GM21737 (cell line): ENCODE results near the gene HSDL1.

ENCODE experiments used
- ATAC-seq: cut with Tn5 transposase; IDR thresholded peaks from one replicate; pipeline ENCODE4 v1.9.1; 2021; ENCODE audit warnings: mild to moderate bottlenecking, moderate library complexity; ENCODE audit not compliant: unreplicated experiment

HSDL1 gene

DNA sequence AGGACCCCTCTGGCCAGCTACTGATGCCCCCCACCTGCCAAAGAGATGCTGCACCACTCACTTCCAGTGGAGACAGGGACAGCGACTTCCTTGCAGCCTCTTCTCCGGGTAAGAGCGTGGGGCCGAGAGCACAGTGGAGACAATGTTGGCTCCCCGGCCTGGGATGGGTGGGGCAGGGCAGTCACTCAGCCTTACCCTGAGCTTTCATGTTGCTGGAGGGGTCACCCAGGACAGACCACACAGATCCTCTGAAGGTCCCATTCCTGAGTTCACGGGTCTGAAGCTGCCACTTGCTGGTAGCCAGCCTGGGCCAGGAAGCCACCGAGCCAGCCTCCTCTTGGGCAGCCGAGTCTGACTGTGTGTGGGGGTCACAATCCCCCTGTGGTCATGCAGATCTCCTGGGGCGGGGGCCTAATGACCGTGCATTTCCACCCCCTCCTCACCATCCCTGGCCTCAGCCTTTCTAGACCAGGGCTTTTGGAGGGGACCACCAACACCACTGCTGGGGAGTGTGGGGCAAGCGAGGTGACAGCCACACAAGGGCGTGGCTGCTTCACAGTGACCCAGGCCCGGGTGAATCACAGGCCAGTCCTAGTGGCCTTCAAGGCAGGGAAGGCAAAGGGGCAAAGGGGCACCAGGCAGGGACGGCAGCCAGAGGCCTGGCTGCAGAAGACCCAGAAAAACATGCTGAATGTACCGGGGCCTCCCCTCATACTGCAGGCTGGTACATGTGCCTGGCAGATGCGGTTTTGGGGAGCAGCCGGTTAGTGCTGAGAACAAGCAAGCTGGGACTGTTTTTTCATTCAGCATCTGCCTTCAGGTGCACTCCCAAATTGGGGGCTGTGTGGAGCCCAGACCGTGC is 31.4 kb upstream of the HSDL1 start:
- ATAC-seq = no peak

DNA sequence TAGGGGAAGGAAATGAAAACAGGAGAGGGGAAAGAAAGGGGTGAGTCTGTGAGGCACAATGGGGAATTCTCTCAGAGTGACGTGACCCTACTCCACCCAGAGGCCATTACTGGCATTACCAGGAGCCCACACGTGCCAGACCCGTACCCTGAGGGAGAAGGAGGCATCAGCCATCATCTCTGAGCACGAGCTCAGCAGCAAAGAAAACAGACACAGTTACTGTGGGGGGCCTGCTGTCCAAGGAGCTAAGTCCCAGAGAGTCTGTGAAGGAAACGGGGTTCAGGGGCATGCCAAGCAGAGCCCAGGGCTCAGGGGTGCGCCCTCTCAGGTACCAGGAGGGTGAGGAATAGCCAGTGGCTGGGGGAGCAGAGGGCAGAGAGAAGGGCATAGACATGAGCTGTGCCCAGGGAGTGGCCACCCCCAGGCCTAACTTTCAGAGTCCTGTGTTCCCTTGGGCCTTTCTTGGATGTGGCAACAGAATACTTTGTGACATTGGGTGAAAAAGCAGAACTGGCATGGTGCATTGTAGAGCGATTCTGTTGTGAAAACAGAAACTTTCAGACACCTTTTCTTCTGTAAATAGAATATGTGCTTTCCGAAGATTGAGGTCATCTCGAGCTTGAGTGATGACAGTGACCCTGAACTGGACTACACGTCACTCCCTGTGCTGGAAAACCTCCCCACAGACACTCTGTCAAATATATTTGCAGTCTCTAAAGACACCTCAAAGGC is 30.5 kb upstream of the HSDL1 start:
- peak; percentile 69 for ATAC-seq

DNA sequence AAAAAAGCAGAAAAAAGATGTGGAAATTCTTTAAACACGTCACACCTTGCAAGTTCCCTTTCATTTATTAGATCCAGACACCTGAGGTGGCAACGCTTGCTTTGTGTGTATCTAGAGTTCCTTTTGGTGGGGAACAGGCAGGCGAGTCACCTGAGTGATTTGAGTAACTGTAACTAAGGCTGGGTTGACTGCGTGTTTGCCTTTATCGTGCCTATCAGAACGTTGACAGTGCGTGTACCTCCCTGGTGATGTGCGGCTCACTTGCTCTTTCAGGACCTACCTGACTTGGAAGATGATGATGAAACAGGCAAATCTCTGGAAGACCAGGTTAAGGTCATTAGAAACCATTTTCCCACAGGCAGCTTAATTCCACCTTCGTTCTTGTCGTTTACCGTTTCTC is 29.4 kb upstream of the HSDL1 start:
- ATAC-seq = no peak

DNA sequence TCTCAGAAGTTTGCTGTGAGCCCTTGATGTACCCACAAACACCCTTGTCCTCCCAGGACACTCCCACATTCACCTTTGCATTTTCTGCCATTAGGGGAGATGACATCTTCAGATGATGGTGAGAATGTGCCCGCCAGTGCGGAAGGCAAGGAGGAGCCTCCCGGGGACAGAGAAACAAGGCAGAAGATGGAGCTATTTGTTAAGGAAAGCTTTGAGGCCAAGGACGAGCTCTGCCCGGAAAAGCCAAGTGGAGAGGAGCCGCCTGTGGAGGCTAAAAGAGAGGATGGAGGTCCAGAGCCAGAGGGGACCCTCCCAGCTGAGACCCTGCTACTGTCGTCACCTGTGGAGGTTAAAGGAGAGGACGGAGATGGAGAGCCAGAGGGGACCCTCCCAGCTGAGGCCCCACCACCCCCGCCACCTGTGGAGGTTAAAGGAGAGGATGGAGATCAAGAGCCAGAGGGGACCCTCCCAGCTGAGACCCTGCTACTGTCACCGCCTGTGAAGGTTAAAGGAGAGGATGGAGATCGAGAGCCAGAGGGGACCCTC is 24.9 kb upstream of the HSDL1 start:
- no peak for ATAC-seq

DNA sequence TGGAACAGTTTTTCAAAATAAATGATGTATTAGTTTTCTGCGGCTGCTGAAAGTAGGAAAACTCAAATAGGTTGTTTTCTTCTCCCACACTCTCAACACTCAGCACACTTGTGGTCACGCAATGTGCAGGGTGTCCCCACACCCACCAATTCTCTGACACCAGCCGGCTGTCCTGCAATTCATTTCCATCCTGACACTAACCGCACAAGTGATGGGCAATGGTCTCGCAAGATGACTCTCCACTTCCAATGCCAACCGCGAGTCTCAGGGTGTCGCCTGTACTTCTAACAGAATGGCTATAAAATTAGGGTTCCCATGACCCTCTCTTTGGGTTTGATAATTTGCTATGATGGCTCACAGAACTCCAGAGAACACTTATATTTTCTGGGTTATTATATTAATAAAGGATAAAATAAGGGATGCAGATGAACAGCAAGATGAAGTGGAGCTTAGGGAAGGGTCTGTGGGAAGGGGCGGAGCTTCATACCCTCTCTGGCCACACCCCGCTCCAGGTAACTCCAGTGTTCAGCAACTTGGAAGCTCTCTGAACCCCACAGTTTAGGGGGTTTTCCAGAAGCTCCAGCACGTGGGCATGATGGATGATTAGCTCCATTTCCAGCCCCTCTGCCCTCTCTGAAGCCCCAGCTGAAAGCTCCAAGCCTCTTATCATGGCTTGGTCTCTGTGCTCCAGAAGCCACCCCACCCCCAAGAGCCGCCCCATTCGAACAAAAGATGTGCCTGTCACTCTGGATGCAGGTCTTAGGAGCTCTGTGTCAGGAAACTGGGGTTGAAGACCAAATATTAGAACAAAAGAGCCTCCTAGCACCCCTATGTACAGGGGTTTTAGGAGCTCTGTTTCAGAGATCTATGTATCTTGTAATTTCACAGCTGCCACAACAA is 22.1 kb upstream of the HSDL1 start:
- ATAC-seq = no peak

DNA sequence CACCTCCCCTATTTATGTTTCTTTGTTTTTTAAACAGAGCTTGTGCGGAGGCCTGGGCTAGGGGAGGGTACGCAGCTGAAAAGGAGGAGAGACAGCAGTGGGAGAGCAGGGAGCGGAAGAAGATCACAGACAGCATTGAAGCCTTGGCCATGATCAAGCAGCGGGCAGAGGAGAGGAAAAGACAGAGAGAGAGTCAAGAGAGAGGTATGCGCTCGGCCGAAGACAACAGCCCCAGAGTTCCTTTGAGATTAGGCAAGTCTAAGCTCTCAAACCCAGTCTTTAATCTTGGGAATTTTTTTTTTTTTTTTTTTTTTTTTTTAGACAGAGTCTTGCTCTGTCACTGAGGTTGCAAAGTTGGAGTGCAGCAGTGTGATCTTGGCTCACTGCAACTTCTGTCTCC is 20.8 kb upstream of the HSDL1 start:
- ATAC-seq = no peak

DNA sequence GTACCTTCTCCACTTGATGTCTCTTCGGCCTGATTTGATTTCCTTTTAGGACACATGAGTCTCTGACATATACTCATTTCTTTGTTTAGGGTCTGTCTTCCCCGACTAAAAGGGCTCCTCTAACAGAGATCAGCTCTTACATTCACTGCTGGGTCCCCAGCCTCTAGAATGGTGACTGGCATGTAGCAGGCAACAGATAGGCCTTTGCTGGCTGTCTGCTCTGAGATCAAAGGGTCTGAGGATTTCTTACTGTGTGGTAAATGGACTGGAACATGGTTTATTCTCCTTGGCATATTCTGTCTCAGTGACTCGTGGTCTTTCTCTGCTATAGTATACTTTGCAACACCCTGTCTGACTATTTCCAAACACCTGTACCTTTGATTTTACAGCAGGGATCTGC is 16.8 kb upstream of the HSDL1 start:
- ATAC-seq = no peak

DNA sequence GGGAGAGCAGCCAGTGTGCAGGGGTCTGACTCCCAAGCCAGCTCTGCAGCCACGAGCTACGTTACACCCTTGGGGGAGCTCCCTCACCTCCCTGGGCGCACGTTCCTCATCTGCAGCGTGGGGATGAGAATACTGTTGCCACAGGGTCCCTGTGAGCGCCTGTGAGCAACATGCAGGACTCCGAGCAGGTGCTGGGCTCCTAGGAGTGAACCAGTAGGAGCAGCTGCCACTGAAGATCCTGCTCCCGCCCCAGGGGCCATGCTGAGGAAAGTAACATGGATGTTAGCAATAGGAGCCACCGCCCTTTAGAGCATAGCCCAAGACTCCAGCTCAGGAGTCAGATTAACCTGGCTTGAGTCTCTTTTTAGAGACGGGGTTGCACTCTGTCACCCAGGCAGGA is 16.1 kb upstream of the HSDL1 start:
- no peak for ATAC-seq

DNA sequence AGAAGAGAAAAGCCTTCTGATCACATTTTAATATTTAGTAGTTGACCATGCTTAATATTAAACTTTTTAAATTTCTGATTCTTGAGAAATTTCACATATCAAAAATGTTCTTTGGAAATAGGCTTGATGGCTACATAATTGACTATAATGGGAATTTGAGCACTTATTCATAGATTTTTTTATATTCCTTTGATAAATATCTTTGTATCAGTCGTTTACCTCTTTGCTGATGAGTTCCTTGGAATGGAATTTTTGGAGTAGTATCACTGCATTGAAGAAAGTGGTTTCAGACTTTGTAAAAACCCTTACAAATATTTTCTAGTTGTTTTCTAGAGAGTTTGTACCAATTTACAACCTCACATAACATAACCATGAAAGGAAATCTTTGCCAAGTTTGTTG is 14.8 kb upstream of the HSDL1 start:
- no peak for ATAC-seq

DNA sequence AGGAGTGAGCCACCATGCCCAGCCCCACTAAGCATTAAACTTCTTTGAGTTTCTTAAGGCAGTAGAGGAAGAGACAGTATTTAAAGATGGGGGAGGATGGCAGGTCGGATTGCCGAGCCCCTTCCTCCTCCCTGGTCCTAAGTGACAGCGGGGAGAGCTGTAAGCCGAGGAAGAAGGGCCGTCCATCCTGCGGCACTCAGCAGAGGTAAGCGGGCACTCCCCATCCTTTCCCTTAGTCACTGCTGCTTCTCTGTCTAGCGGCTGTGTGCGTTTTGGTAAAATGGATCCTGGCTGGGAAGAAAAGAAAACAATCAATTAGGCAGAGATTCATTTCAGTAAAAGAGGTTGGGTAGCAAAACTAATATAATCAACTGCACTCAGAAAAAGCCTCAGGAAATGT is 14.0 kb upstream of the HSDL1 start:
- no peak for ATAC-seq

DNA sequence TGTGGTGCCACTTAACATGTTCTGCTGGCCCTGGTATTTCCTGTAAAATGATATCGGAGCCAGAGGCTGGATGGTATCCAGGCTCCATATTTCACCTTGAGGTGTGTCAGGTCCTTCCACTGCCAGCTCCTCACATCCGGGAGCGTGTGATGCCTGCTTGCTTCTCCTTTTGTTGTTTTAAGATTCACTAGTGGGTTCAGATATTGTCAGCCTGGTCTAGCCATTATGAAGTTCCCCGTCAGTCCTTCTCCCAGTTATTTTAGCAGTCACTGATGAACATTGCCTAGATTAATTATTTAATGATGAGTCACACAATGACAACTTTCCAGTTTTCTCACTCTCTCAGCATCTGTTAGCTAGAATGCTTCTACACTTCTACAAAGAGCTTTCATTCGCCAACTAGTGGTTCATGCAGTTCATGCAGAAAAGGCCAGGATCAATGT is 11.4 kb upstream of the HSDL1 start:
- ATAC-seq = no peak

DNA sequence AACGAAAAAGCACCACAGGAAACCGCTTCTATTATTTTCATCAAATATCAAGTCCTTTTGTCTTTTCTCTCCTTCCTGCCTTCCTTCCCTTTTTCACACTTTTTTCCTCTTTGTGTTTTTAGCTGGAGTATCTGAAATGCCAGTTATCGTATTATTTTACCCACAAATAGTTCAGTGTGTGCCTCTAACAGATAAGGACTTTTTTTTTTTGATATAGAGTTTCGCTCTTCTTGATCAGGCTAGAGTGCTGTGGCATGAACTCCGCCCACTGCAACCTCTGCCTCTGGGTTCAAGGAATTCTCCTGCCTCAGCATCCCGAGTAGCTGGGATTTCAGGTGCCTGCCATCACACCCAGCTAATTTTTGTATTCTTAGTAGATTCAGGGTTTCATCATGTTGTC is 10.8 kb upstream of the HSDL1 start:
- no peak for ATAC-seq

DNA sequence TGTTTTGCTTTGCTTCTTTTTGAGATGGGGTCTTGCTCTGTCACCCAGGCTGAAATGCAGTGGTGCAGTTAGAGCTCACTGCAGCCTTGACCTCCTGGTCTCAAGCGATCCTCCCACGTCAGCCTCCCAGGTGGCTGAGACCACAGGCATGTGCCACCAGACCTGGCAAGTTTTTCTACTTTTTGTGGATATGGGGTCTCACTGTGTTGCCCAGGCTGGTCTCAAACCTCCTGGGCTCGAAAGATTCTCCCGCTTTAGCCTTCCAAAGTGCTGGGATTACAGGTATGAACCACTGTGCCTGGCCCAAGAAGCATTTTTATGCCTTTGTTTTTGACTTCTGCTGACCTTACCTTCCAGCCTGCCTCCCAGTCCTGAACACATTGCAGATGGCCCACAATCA is 10.2 kb upstream of the HSDL1 start:
- ATAC-seq = no peak

DNA sequence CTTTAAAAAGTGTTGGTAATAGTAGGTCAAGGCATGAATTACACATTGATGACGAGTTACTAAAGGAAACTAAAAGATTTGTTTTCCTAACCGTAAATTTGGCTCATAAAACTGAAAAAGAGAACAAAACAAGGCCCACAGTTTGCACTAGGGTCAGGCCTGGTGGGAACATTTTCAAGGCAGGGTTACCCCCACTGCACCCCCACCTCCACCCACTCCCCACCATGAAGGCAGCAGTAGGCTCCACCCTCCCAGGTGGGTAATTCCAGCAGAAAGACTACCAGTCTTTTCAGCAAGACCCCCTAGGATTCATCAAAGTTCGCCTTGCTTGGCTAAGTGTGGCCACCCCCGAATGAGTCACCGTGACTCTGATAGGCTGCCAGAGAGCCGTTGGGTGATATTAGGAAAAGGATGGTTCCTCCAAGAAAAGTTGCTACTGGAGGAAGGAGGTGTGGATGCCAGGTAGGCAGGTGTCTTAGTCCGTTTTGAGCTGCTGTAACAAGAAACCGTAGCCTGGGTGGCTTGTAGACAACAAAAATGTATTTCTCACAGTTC is 8.8 kb upstream of the HSDL1 start:
- ATAC-seq = no peak

DNA sequence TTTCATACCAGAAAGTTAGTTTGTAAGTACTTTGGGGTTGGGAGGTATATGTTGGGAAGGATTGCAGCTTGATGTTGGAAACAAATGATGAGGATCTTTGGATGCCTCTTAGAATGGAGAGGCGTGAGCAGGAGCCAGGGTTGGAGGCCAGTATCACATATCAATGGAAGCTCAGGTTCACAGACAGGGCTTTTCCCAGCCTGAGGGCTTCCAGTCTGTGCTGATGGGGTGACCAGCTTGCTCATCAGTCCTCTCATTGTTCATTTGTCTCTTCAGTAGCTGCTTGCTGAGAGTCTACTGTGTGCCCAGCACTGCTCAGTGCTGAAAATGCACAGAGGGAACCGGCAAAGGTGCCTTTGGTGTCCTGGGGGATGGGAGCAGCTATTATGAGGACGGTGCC is 5.9 kb upstream of the HSDL1 start:
- no peak for ATAC-seq

DNA sequence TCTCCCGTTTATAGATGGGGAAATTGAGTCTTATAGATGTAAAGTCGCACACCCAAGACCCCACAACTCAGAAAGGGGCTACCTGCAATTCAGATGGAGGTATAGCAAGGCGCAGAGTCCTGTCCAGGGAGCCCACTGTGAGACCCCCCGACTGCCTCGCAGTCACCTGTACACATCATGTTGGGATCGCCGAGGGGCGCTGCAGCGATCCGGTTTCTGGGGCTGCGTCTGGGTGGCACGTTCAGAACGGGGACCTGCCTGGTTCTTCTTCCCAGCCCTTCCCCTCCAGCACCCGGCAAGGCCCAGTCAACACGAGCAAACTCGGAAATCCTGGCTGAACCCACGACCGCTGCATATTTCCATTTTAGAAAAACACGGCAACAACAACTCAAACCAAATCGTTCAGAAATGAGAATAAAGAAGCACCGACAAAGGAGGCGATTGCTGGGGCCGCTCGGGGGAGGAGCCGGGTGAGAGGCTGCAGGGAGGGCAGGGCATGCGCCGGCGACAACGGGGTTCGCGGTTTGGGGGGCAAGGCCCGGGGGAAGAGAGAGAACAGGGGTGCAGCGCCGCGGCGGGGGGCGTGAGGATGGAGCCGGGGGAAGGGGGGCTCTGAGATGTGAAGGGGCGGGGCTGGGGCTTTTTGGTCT is 643 bp downstream of the HSDL1 start:
- peak; percentile 11 for ATAC-seq

DNA sequence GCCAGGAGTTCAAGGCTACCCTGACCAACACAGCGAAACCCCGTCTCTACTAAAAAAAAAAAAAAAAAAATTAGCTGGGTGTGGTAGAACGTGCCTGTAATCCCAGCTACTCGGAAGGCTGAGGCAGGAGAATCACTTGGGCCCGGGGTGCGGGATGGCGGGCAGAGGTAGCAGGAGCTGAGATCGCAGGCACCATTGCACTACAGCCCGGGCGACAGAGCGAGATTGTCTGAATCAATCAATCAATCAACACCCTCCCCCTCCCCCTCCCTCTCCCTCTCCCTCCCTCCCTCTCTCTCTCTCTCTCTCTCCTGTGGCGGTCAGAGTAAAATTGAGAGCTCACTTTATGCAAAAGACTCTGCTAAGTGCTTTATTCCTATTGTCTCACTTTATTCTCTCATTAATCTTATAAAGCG is 1.2 kb downstream of the HSDL1 start:
- ATAC-seq = no peak

DNA sequence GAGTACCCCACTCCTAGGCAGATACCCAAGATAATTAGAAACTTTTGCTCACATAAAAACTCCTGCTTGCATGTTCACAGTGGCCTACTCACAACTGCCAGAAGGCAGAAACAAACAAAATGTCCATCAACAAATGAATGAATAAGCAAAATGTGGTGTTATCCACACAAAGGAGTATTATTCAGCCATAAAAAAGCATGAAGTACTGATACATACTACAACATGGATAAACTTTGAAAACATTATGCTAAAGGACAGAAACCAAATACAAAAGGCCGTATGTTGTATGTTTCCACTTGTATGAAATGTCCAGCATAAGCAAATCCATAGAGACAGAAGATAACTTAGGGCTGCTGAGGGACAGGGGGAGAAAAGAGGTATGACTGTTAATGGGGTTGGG is 1.9 kb downstream of the HSDL1 start:
- no peak for ATAC-seq

DNA sequence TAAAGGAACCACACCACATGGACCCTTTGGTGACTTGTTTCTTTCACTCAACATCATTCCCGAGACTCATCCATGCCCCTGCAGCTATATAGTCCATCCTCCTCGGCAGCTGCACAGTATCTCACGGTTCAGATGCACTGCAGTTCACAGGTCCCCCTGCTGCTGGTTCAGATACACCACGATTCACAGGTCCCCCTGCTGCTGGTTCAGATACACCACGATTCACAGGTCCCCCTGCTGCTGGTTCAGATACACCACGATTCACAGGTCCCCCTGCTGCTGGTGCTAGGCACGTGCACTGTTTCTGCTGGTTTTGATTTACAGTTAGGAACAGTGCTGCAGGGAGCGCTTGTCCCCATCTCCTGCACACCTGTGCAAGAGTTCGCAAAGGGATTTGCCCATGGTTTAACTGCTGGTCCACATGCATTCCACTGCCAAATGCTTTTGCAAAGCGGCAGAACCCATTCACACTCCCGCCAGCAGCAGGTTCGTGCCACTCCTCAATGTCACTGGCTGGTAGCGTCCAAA is 3.8 kb downstream of the HSDL1 start:
- ATAC-seq = no peak
